ENCODE data around the gene MT1M. TPM values are rescaled to one million over a fixed set of nuclear protein-coding genes. Genes with fewer than 3 reads are reported as not detected.
"Not testable (repeated sequence)": the region's sequence is repeated elsewhere in the genome, so short reads cannot be mapped to it uniquely, and the experiment has no call there.

The MT1M gene
- total and polyA plus RNA-seq, 12 donors, result 0.44 to 50.3 (median 9.3) TPM

- Histone ChIP-seq H3K27me3 (no peaks in the 10 kb centered on the region), H3K36me3 (replicated peaks in 1 of 2) (no peaks in the 10 kb centered on the region), H3K4me1 (replicated peaks in 1 of 2) (peaks cover 4 to 24% of the 10 kb centered on the region in 2 donors), H3K4me3 (peak overlapping the region in 2 of 4 donors; percentile 26 to 41), H3K27ac (peak overlapping the region in 3 of 5 donors; percentile 30 to 57 (median 41)), H3K9me3 (replicated peaks in 1 of 3) (no peaks in the 10 kb centered on the region)
- intact Hi-C loops (cut with DNase I), result no loop called here
- no peak for TF ChIP-seq CTCF (IDR thresholded peaks at IDR 0.05)
- no peak for TF ChIP-seq POLR2A (IDR thresholded peaks at IDR 0.05)
- 49 to 62% (median 59%) methylated on average over 17 to 23 of the region's 23 CpGs for WGBS, 4 donors
- DNase-seq, result no peak
Measured at GRCh38 chr16:56616608-56617211, 15.7 kb upstream of the MT1M start.

GRCh38 chr16:56617212-56618085 is 15.0 kb upstream of the MT1M start:
- no peaks in the 10 kb centered on the region for H3K27me3 ChIP-seq
- no peaks in the 10 kb centered on the region for H3K36me3 ChIP-seq (replicated peaks in 1 of 2)
- H3K9me3 ChIP-seq (replicated peaks in 1 of 3), result no peaks in the 10 kb centered on the region
- 15 to 33% (median 26%) methylated on average over 8 to 41 of the region's 41 CpGs for WGBS, 4 donors
- H3K4me3 ChIP-seq, result peak overlapping the region in 2 of 4 donors; percentile 26 to 41
- TF ChIP-seq POLR2A (IDR thresholded peaks at IDR 0.05), result peak in 1 of 2 donors; percentile 55
- TF ChIP-seq CTCF (IDR thresholded peaks at IDR 0.05), result no peak
- intact Hi-C loops (cut with DNase I), result no loop called here
- peak overlapping the region in 4 of 5 donors; percentile 17 to 57 (median 36) for H3K27ac ChIP-seq
- peaks cover 0 to 23% of the 10 kb centered on the region in 2 donors for H3K4me1 ChIP-seq (replicated peaks in 1 of 2)
- DNase-seq, result peak; percentile 61 to 86 (median 80)

GRCh38 chr16:56618138-56618537 is 14.3 kb upstream of the MT1M start:
- 73 to 78% (median 75%) methylated on average over 5 to 6 of the region's 6 CpGs for WGBS, 4 donors
- Histone ChIP-seq H3K4me1 (replicated peaks in 1 of 2) (peaks cover 0 to 23% of the 10 kb centered on the region in 2 donors), H3K4me3 (no peak overlapping the region), H3K27me3 (no peaks in the 10 kb centered on the region), H3K9me3 (replicated peaks in 1 of 3) (no peaks in the 10 kb centered on the region), H3K36me3 (replicated peaks in 1 of 2) (no peaks in the 10 kb centered on the region), H3K27ac (no peak overlapping the region)
- TF ChIP-seq POLR2A (IDR thresholded peaks at IDR 0.05), result no peak
- TF ChIP-seq CTCF (IDR thresholded peaks at IDR 0.05), result no peak
- DNase-seq, result no peak
- intact Hi-C loops (cut with DNase I), result no loop called here

- WGBS, 4 donors, result 76 to 88% (median 81%) methylated on average over 7 to 8 of the region's 8 CpGs
- intact Hi-C loops (cut with DNase I), result no loop called here
- H3K9me3 ChIP-seq (replicated peaks in 1 of 3), result no peaks in the 10 kb centered on the region
Measured at GRCh38 chr16:56620339-56620897, 12.0 kb upstream of the MT1M start.

GRCh38 chr16:56621665-56622445 is 10.6 kb upstream of the MT1M start:
- H3K36me3 ChIP-seq (replicated peaks in 1 of 2); H3K9me3 ChIP-seq (replicated peaks in 1 of 3); intact Hi-C loops (cut with DNase I); H3K4me3 ChIP-seq; H3K27me3 ChIP-seq; DNase-seq: not testable (repeated sequence)
- Histone ChIP-seq H3K4me1 (replicated peaks in 1 of 2) (peaks cover 9 to 31% of the 10 kb centered on the region in 2 donors), H3K27ac (peak overlapping the region in 2 of 5 donors; percentile 41 to 63)
- 64 to 81% (median 78%) methylated on average over 2 to 4 of the region's 4 CpGs for WGBS, 4 donors

More at GRCh38 chr16:56620339-56620897, 12.0 kb upstream of the MT1M start:
- TF ChIP-seq POLR2A (IDR thresholded peaks at IDR 0.05) (no peak), CTCF (IDR thresholded peaks at IDR 0.05) (no peak)
- DNase-seq, result no peak
- no peak overlapping the region for H3K27ac ChIP-seq
- H3K4me1 ChIP-seq (replicated peaks in 1 of 2), result peaks cover 0 to 23% of the 10 kb centered on the region in 2 donors
- no peaks in the 10 kb centered on the region for H3K36me3 ChIP-seq (replicated peaks in 1 of 2)
- H3K4me3 ChIP-seq, result no peak overlapping the region
- H3K27me3 ChIP-seq, result no peaks in the 10 kb centered on the region

- H3K36me3 ChIP-seq (replicated peaks in 1 of 2); H3K27ac ChIP-seq; H3K4me3 ChIP-seq; intact Hi-C loops (cut with DNase I); H3K27me3 ChIP-seq; DNase-seq; H3K9me3 ChIP-seq (replicated peaks in 1 of 3): not testable (repeated sequence)
- WGBS, 4 donors, result 91 to 95% (median 94%) methylated on average over 5 of the region's 5 CpGs
- peaks cover 13 to 23% of the 10 kb centered on the region in 2 donors for H3K4me1 ChIP-seq (replicated peaks in 1 of 2)
Measured at GRCh38 chr16:56623184-56623583, 9.3 kb upstream of the MT1M start.
